Activated B cell treated with CpG ODN at 0.5 μM for 24 hours (primary cell): ENCODE measurements around the gene PADI1. TPM values are rescaled to one million over a fixed set of nuclear protein-coding genes. Genes with fewer than 3 reads are reported as not detected.

Source experiments
- ATAC-seq: fragments of 200-7000 bp; cut with Tn5 transposase; one replicate; pipeline ENCODE4 v1.10.0; 2021; ENCODE audit warnings: low read depth, mild to moderate bottlenecking, moderate library complexity
- CTCF ChIA-PET: fragments of 350-600 bp; sonication (Branson Sonifier 250); formaldehyde crosslinking; loops from one replicate; lab custom pipeline; 2021; ENCODE audit warnings: antibody characterized with exemption; lab: Charles Lee
- POLR2A ChIA-PET: fragments of 350-600 bp; sonication (Branson Sonifier 250); formaldehyde crosslinking; loops from one replicate; lab custom pipeline; 2021; ENCODE audit warnings: antibody characterized with exemption; lab: Charles Lee
- DNase-seq: peaks from one replicate; pipeline ENCODE4 v3.0.0; 2022
- H3K27ac Mint-ChIP-seq: one replicate; pipeline ENCODE4 v1.8.0; 2020; ENCODE audit warnings: mixed read lengths
- H3K27me3 Mint-ChIP-seq: one replicate; pipeline ENCODE4 v1.8.0; 2021; ENCODE audit warnings: mixed read lengths
- H3K36me3 Mint-ChIP-seq: one replicate; pipeline ENCODE4 v1.8.0; 2021; ENCODE audit warnings: low read depth, mixed read lengths
- H3K4me1 Mint-ChIP-seq: one replicate; pipeline ENCODE4 v1.8.0; 2021; ENCODE audit warnings: mixed read lengths
- H3K4me3 Mint-ChIP-seq: one replicate; pipeline ENCODE4 v1.8.0; 2020; ENCODE audit warnings: mild to moderate bottlenecking, mixed read lengths
- H3K9me3 Mint-ChIP-seq: one replicate; pipeline ENCODE4 v1.8.0; 2020; ENCODE audit warnings: mixed read lengths
- CTCF ChIP-seq: fragments of 200-600 bp; IDR thresholded peaks from one replicate; pipeline ENCODE4 v1.8.0; 2022; ENCODE audit warnings: antibody characterized with exemption, mild to moderate bottlenecking
- intact Hi-C: fragments of 100-400 bp; cut with micrococcal nuclease; formaldehyde crosslinking; loops from one replicate; pipeline ENCODE4 v1.15.1; 2024
- total RNA-seq: library from RNA; stranded (reverse); gene quantifications from 2 replicates; pipeline ENCODE4 v1.2.3, GENCODE V29; 2022

Gene PADI1
- total RNA-seq, 1 donor from 2014 or later: not detected

DNA sequence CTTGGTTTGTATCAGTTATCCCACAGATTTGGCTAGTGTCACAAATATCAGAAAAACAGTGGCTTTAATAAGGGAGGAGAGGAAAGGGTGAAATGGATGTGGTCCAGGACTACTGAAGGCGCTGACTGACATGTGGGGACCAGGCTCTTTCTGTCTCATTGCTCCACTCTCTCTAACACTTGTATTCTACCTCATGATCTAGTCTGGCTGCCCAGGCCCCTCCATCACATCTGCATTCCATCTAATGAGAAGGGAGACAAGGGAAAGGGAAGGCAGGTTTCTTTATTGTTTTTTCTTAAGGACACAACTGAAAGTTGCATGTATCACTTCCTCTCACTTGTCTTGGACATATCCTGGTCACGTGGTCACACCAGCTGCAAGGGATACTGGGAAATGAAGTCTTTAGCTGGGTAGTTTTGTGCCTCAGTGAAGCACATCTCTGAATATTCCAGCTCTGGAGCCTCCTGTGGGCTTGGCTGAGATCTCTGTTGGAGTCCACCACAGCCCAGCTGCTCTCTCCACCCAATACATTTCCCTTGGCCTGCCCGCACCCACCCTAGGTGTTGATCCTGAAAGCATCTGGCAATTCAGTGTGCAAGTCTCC, 43.7 kb upstream of the PADI1 start:
- no peak overlapping the region for H3K4me3 Mint-ChIP-seq
- no peaks in the 10 kb centered on the region for H3K27me3 Mint-ChIP-seq
- DNase-seq (no peak), ATAC-seq (no peak)
- H3K4me1 Mint-ChIP-seq: no peaks in the 10 kb centered on the region
- H3K36me3 Mint-ChIP-seq: no peaks in the 10 kb centered on the region
- H3K9me3 Mint-ChIP-seq: peaks cover 7% of the 10 kb centered on the region
- intact Hi-C loops: no loop called here
- no peak for TF ChIP-seq CTCF
- CTCF ChIA-PET: no interaction called here
- POLR2A ChIA-PET: interaction anchor here (0.6 kb wide), 1 partner anchor 30 kb away, joined by 5 read pairs; no protein-coding TSS in a partner anchor
- H3K27ac Mint-ChIP-seq: no peak overlapping the region

- no peaks in the 10 kb centered on the region for H3K36me3 Mint-ChIP-seq
- H3K27me3 Mint-ChIP-seq: no peaks in the 10 kb centered on the region
- no peak for TF ChIP-seq CTCF
- H3K27ac Mint-ChIP-seq: no peak overlapping the region
- no peak overlapping the region for H3K4me3 Mint-ChIP-seq
- H3K9me3 Mint-ChIP-seq: peaks cover 3% of the 10 kb centered on the region
- CTCF ChIA-PET: no interaction called here
- intact Hi-C loops: no loop called here
- DNase-seq (no peak), ATAC-seq (no peak)
- POLR2A ChIA-PET: no interaction called here
- H3K4me1 Mint-ChIP-seq: no peaks in the 10 kb centered on the region
Measured at GRCh38 chr1:17161926-17162800, 42.8 kb upstream of the PADI1 start.

DNA sequence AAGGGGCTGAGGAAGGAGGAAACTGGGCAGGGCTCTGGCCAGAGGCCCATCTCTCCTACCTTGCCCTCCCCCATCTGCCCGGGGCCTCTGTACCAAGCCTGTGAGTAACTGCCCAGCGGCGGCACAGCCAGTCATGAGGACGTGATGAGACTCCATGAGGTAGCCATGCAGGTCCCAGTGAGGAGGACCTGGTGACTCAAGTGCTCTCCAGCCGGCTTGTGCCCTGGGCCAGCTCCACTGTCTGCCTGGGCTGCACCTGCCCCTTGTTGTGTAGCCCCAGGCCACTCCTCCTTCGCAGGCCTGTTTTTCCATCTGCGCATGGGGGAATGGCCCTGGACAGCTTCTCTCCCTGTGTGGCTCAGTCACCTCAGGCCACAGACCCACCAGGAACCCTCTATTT, 42.0 kb upstream of the PADI1 start:
- POLR2A ChIA-PET: no interaction called here
- DNase-seq: no peak
- H3K27ac Mint-ChIP-seq: no peak overlapping the region
- no peak overlapping the region for H3K4me3 Mint-ChIP-seq
- ATAC-seq: no peak
- CTCF ChIA-PET: no interaction called here
- peaks cover 3% of the 10 kb centered on the region for H3K9me3 Mint-ChIP-seq
- TF ChIP-seq CTCF: no peak
- H3K4me1 Mint-ChIP-seq: no peaks in the 10 kb centered on the region
- H3K36me3 Mint-ChIP-seq: no peaks in the 10 kb centered on the region
- peaks cover 2% of the 10 kb centered on the region for H3K27me3 Mint-ChIP-seq
- intact Hi-C loops: no loop called here

GRCh38 chr1:17163371-17163770, 41.6 kb upstream of the PADI1 start:
- Mint-ChIP-seq H3K36me3 (no peaks in the 10 kb centered on the region), H3K9me3 (peaks cover 3% of the 10 kb centered on the region), H3K27ac (no peak overlapping the region), H3K4me3 (no peak overlapping the region), H3K4me1 (no peaks in the 10 kb centered on the region), H3K27me3 (peaks cover 2% of the 10 kb centered on the region)
- no peak for ATAC-seq
- intact Hi-C loops: no loop called here
- ChIA-PET CTCF (no interaction called here), POLR2A (no interaction called here)
- DNase-seq: no peak
- TF ChIP-seq CTCF: no peak
